ENCODE measurements around the gene FKBP9.

FKBP9 gene

GRCh38 chr7:33009734-33010133 lies 52.5 kb downstream of the FKBP9 start:
- no peak for DNase-seq (ENCODE audit: low read depth)

GRCh38 chr7:33012364-33012763 lies 55.1 kb downstream of the FKBP9 start:
- DNase-seq (ENCODE audit: low read depth) = no peak

GRCh38 chr7:33024189-33024757 lies 67.0 kb downstream of the FKBP9 start:
- DNase-seq (ENCODE audit: low read depth) = no peak

GRCh38 chr7:33035776-33036175 lies 78.5 kb downstream of the FKBP9 start:
- no peak for DNase-seq (ENCODE audit: low read depth)

GRCh38 chr7:33038639-33039038 lies 81.4 kb downstream of the FKBP9 start:
- DNase-seq (ENCODE audit: low read depth) = no peak

GRCh38 chr7:33039257-33039902 lies 82.1 kb downstream of the FKBP9 start:
- DNase-seq (ENCODE audit: low read depth) = no peak

GRCh38 chr7:33039903-33040292 lies 82.7 kb downstream of the FKBP9 start:
- DNase-seq (ENCODE audit: low read depth) = no peak

- peak; percentile 15 for DNase-seq (ENCODE audit: low read depth)
These were observed 83.7 kb downstream of the FKBP9 start for GRCh38 chr7:33040803-33041516.

GRCh38 chr7:33041631-33042428 lies 84.6 kb downstream of the FKBP9 start:
- DNase-seq (ENCODE audit: low read depth) = no peak

- DNase-seq (ENCODE audit: low read depth) = no peak
These were observed 86.5 kb downstream of the FKBP9 start for GRCh38 chr7:33043501-33044400.

- no peak for DNase-seq (ENCODE audit: low read depth)
These were observed 87.1 kb downstream of the FKBP9 start for GRCh38 chr7:33044401-33044718.

- DNase-seq (ENCODE audit: low read depth) = no peak
These were observed 87.7 kb downstream of the FKBP9 start for GRCh38 chr7:33044986-33045385.

GRCh38 chr7:33048257-33048656 lies 91.0 kb downstream of the FKBP9 start:
- DNase-seq (ENCODE audit: low read depth) = no peak

- no peak for DNase-seq (ENCODE audit: low read depth)
These were observed 91.5 kb downstream of the FKBP9 start for GRCh38 chr7:33048704-33049103.

GRCh38 chr7:33050535-33051318 lies 93.5 kb downstream of the FKBP9 start:
- DNase-seq (ENCODE audit: low read depth) = no peak

GRCh38 chr7:33053721-33054120 lies 96.5 kb downstream of the FKBP9 start:
- DNase-seq (ENCODE audit: low read depth) = no peak

- no peak for DNase-seq (ENCODE audit: low read depth)
These were observed 97.2 kb downstream of the FKBP9 start for GRCh38 chr7:33054261-33054964.

GRCh38 chr7:33055158-33055557 lies 97.9 kb downstream of the FKBP9 start:
- no peak for DNase-seq (ENCODE audit: low read depth)

All from stimulated activated CD8-positive, alpha-beta memory T cell treated with anti-CD3 and anti-CD28 coated beads, Interleukin-4, amount 100 ng/mL, for 24 hours (primary cell).